ENCODE measurements around the gene DRICH1. TPM values are rescaled to one million over a fixed set of nuclear protein-coding genes. Genes with fewer than 3 reads are reported as not detected.

Gene DRICH1
- polyA plus RNA-seq, 1 of the 3 experiments (the other 2 are of a cell fraction): 0.21 TPM

GRCh38 chr22:23565305-23565914 is 66.7 kb downstream of the DRICH1 start:
- Histone ChIP-seq H3K9ac (no peak overlapping the region), H3K9me2 (no peaks in the 10 kb centered on the region), H3K27me3 (ENCODE audit: insufficient read depth) (peaks cover 18% of the 10 kb centered on the region), H3K79me2 (ENCODE audit: insufficient read depth) (no peaks in the 10 kb centered on the region), H2AFZ (ENCODE audit: low read depth) (no peak overlapping the region), H3F3A (replicated peaks; ENCODE audit: insufficient read depth) (no peaks in the 10 kb centered on the region), H3K36me3 (replicated peaks in 1 of 2; ENCODE audit: control insufficient read depth in 1 of 2, insufficient read depth in 2 of 2, low read length in 1 of 2) (no peaks in the 10 kb centered on the region), H3K4me2 (peak overlapping the region; percentile 72), H3K4me1 (ENCODE audit: control insufficient read depth in 1 of 2, insufficient read depth in 2 of 2, low read depth in 1 of 2, low read length in 1 of 2) (peaks cover 0 to 8% of the 10 kb centered on the region in 2 experiments; a peak in 1 of 4 replicates), H3K9me3 (no peaks in the 10 kb centered on the region), H3K27ac (ENCODE audit: low read depth in 2 of 2, low read length in 1 of 2) (no peak overlapping the region), H3K4me3 (ENCODE audit: low read depth in 2 of 2, low read length in 1 of 2) (peak overlapping the region in 1 of 2 experiments; percentile 42; a peak in 2 of 4 replicates), H4K20me1 (ENCODE audit: insufficient read depth) (no peaks in the 10 kb centered on the region)
- ChIA-PET POLR2A (no interaction called here), CTCF (interaction anchor here (1.0 to 1.3 kb wide), 3 partner anchors 22 to 284 kb away, joined by 3 to 7 read pairs (median 3); no protein-coding TSS in a partner anchor)
- TF ChIP-seq PBX3 (IDR thresholded peaks at IDR 0.05): no peak
- TF ChIP-seq ZBTB33 (IDR thresholded peaks at IDR 0.05; ENCODE audit: borderline replicate concordance, low read depth): no peak
- TF ChIP-seq GABPA (IDR thresholded peaks at IDR 0.05; ENCODE audit: low read depth): no peak
- no peak for TF ChIP-seq SMC3 (IDR thresholded peaks at IDR 0.05; ENCODE audit: low read depth, low read length)
- TF ChIP-seq RAD21 (IDR thresholded peaks at IDR 0.05; ENCODE audit: low read length): no peak
- no peak for TF ChIP-seq TCF12 (IDR thresholded peaks at IDR 0.05)
- TF ChIP-seq YY1 (IDR thresholded peaks at IDR 0.05; ENCODE audit: low read depth): no peak
- no peak for TF ChIP-seq POLR2AphosphoS5 (IDR thresholded peaks at IDR 0.05; ENCODE audit: low read depth, low read length)
- DNase-seq: peak; percentile 67
- WGBS (ENCODE audit: low lambda C conversion rate): 49% methylated on average over 11 of the region's 11 CpGs

GRCh38 chr22:23564276-23564675 is 67.8 kb downstream of the DRICH1 start:
- no peaks in the 10 kb centered on the region for H3K9me3 ChIP-seq
- no peak overlapping the region for H2AFZ ChIP-seq (ENCODE audit: low read depth)
- peaks cover 18% of the 10 kb centered on the region for H3K27me3 ChIP-seq (ENCODE audit: insufficient read depth)
- no peak for DNase-seq
- no peak overlapping the region for H3K4me3 ChIP-seq (ENCODE audit: low read depth in 2 of 2, low read length in 1 of 2)
- H4K20me1 ChIP-seq (ENCODE audit: insufficient read depth): no peaks in the 10 kb centered on the region
- no peak overlapping the region for H3K9ac ChIP-seq
- no peaks in the 10 kb centered on the region for H3K36me3 ChIP-seq (replicated peaks in 1 of 2; ENCODE audit: control insufficient read depth in 1 of 2, insufficient read depth in 2 of 2, low read length in 1 of 2)
- WGBS (ENCODE audit: low lambda C conversion rate): 72% methylated on average over 5 of the region's 7 CpGs
- no peak overlapping the region for H3K4me2 ChIP-seq
- H3F3A ChIP-seq (replicated peaks; ENCODE audit: insufficient read depth): no peaks in the 10 kb centered on the region
- CTCF ChIA-PET: interaction anchor here (0.7 to 1.3 kb wide), 3 partner anchors 9 to 27 kb away, joined by 3 to 7 read pairs (median 3); no protein-coding TSS in a partner anchor
- H3K9me2 ChIP-seq: no peaks in the 10 kb centered on the region
- no peak overlapping the region for H3K27ac ChIP-seq (ENCODE audit: low read depth in 2 of 2, low read length in 1 of 2)
- no peaks in the 10 kb centered on the region for H3K79me2 ChIP-seq (ENCODE audit: insufficient read depth)
- peaks cover 0 to 8% of the 10 kb centered on the region in 2 experiments; a peak in 1 of 4 replicates for H3K4me1 ChIP-seq (ENCODE audit: control insufficient read depth in 1 of 2, insufficient read depth in 2 of 2, low read depth in 1 of 2, low read length in 1 of 2)
- POLR2A ChIA-PET: no interaction called here
- TF ChIP-seq REST (IDR thresholded peaks at IDR 0.05; ENCODE audit: low read depth, low read length) (no peak), PBX3 (IDR thresholded peaks at IDR 0.05) (no peak), NRF1 (IDR thresholded peaks at IDR 0.05; ENCODE audit: low read depth, low read length) (no peak), TAF1 (IDR thresholded peaks at IDR 0.05; ENCODE audit: borderline replicate concordance, low read depth, low read length) (no peak), EP300 (IDR thresholded peaks at IDR 0.05; ENCODE audit: borderline replicate concordance in 1 of 2, low read depth in 1 of 2, low read length in 1 of 2) (no peak), RCOR1 (IDR thresholded peaks at IDR 0.05; ENCODE audit: low read length) (no peak), MXI1 (IDR thresholded peaks at IDR 0.05; ENCODE audit: low read depth, low read length) (no peak), FOSL2 (IDR thresholded peaks at IDR 0.05; ENCODE audit: borderline replicate concordance, low read depth) (no peak), IRF3 (IDR thresholded peaks at IDR 0.05; ENCODE audit: low read depth, low read length) (no peak), TCF12 (IDR thresholded peaks at IDR 0.05) (no peak), FOXJ3 (CRISPR knock-in tag; IDR thresholded peaks at IDR 0.05) (no peak)
